Endothelial cell of umbilical vein (primary cell): Measurements from ENCODE around the gene MOB3C. TPM values are rescaled to one million over a fixed set of nuclear protein-coding genes. Genes with fewer than 3 reads are reported as not detected.

Experiments
- BruUV-seq: library from RNA; stranded (reverse); fragments of 400-500 nt; replicated peaks from 2 replicates; lab custom pipeline; 2021; lab: Mats Ljungman, UMichigan
- CTCF ChIA-PET: fragments of 300-600, 350-600 bp; sonication (Branson Sonifier 250); formaldehyde crosslinking; loops from one replicate; lab custom pipeline; 2021; ENCODE audit warnings: antibody characterized with exemption, inconsistent platforms; lab: Charles Lee
- POLR2A ChIA-PET: fragments of 300-600, 350-600 bp; sonication (Branson Sonifier 250); formaldehyde crosslinking; loops from one replicate; lab custom pipeline; 2021; ENCODE audit warnings: antibody characterized with exemption, inconsistent platforms; lab: Charles Lee
- DNase-seq: peaks from one replicate; pipeline ENCODE4 v3.0.0-alpha.2; 2011; ENCODE audit warnings: low read depth, low spot score
- FAIRE-seq: peaks from 2 replicates; lab custom pipeline; 2011; peaks lifted over from hg19 to GRCh38; lab: Jason Lieb, UNC
- H2AFZ ChIP-seq: 2 replicates; pipeline ENCODE4 v1.6.0; 2012; ENCODE audit warnings: low read depth, low read length, control low read depth, inconsistent platforms
- H3K27ac ChIP-seq: 2 replicates; pipeline ENCODE4 v1.5.1; 2011; ENCODE audit warnings: low read depth, mild to moderate bottlenecking, control low read depth, low read length, moderate library complexity; ENCODE audit not compliant: insufficient read depth
- H3K27me3 ChIP-seq, 2 experiments: 2 replicates each; pipeline versions ENCODE4 v1.6.0 to v1.6.1; 2011; ENCODE audit warnings: low read length in 2 of 2, mixed read lengths in 1 of 2; ENCODE audit not compliant: control insufficient read depth in 2 of 2, insufficient read depth in 2 of 2
- H3K36me3 ChIP-seq, 2 experiments: 2 replicates in 1 of 2; 3 replicates in 1 of 2; pipeline ENCODE4 v1.5.1; 2011; ENCODE audit warnings: low read length in 2 of 2, mild to moderate bottlenecking in 1 of 2, moderate library complexity in 1 of 2; ENCODE audit not compliant: control insufficient read depth in 2 of 2, insufficient read depth in 2 of 2; ENCODE audit errors: extremely low read depth in 1 of 2
- H3K4me1 ChIP-seq: 3 replicates; pipeline ENCODE4 v1.5.1; 2011; ENCODE audit warnings: mild to moderate bottlenecking, low read length; ENCODE audit not compliant: control insufficient read depth, insufficient read depth; ENCODE audit errors: extremely low read depth
- H3K4me2 ChIP-seq: 2 replicates; pipeline ENCODE4 v1.6.1; 2011; ENCODE audit warnings: low read length, control low read depth, mixed read lengths; ENCODE audit not compliant: insufficient read depth
- H3K4me3 ChIP-seq, 3 experiments: fragments of 200-600 bp in 1 of 3; sonication (generic), shearing (Covaris generic) in 1 of 3; replicated peaks in 1 of 3; 2 replicates each; pipeline ENCODE4 v1.5.1; 2011 to 2016; ENCODE audit warnings: control low read depth in 3 of 3, low read length in 3 of 3, mild to moderate bottlenecking in 2 of 3, inconsistent platforms in 1 of 3, low read depth in 1 of 3, moderate library complexity in 1 of 3; ENCODE audit not compliant: insufficient read depth in 1 of 3
- H3K79me2 ChIP-seq: 2 replicates; pipeline ENCODE4 v1.6.0; 2012; ENCODE audit warnings: low read length, inconsistent platforms; ENCODE audit not compliant: control insufficient read depth, insufficient read depth
- H3K9ac ChIP-seq: replicated peaks from 2 replicates; pipeline ENCODE3; 2011; ENCODE audit warnings: low read length, control low read depth; ENCODE audit not compliant: insufficient read depth; ENCODE audit errors: extremely low read depth
- H3K9me1 ChIP-seq: replicated peaks from 3 replicates; pipeline ENCODE4 v1.6.0; 2011; ENCODE audit warnings: mild to moderate bottlenecking, low read length; ENCODE audit not compliant: control insufficient read depth, insufficient read depth; ENCODE audit errors: extremely low read depth
- H3K9me3 ChIP-seq: replicated peaks from 2 replicates; pipeline ENCODE4 v1.5.1; 2012; ENCODE audit warnings: low read length, inconsistent platforms; ENCODE audit not compliant: control insufficient read depth, insufficient read depth
- H4K20me1 ChIP-seq: replicated peaks from 2 replicates; pipeline ENCODE3; 2011; ENCODE audit warnings: mild to moderate bottlenecking, low read length; ENCODE audit not compliant: control insufficient read depth, insufficient read depth; ENCODE audit errors: extremely low read depth
- CTCF ChIP-seq, 2 donors: IDR thresholded peaks; 1 replicate in 1 of 2; 2 replicates in 1 of 2; pipeline ENCODE4 v1.5.1; 2011; ENCODE audit warnings: low read length in 2 of 2, mild to moderate bottlenecking in 2 of 2, moderate library complexity in 2 of 2, control low read depth in 1 of 2, inconsistent platforms in 1 of 2, low read depth in 1 of 2; ENCODE audit not compliant: insufficient read depth in 1 of 2; ENCODE audit errors: extremely low read depth in 1 of 2
- GATA2 ChIP-seq: IDR thresholded peaks from 2 replicates; pipeline ENCODE4 v1.7.0; 2011; ENCODE audit warnings: low read depth, mild to moderate bottlenecking, moderate library complexity, mixed read lengths, low read length; ENCODE audit not compliant: insufficient read length, insufficient read depth
- JUN ChIP-seq: IDR thresholded peaks from 2 replicates; pipeline ENCODE4 v1.6.1; 2011; ENCODE audit warnings: borderline replicate concordance, low read depth; ENCODE audit not compliant: insufficient read length, insufficient read depth
- MYC ChIP-seq: IDR thresholded peaks from one replicate; pipeline ENCODE4 v1.6.1; 2011; ENCODE audit warnings: mild to moderate bottlenecking, low read depth, low read length
- POLR2A ChIP-seq: IDR thresholded peaks from 2 replicates; pipeline ENCODE4 v1.6.1; 2012; ENCODE audit warnings: low read depth, mild to moderate bottlenecking, control low read depth, low read length
- POLR2AphosphoS5 ChIP-seq: IDR thresholded peaks from 2 replicates; pipeline ENCODE4 v1.6.1; 2012; ENCODE audit warnings: low read depth, mild to moderate bottlenecking, control low read depth, low read length, moderate library complexity; ENCODE audit not compliant: insufficient read depth
- dilution Hi-C: fragments of 300-500 bp; cut with MboI; formaldehyde crosslinking; loops from one replicate; pipeline ENCODE4 v1.15.0; 2019; ENCODE audit warnings: low sequenced_read_pairs; ENCODE audit not compliant: extremely low pct_ligation_motif_present
- intact Hi-C: fragments of 100-400 bp; cut with micrococcal nuclease; formaldehyde crosslinking; loops from one replicate; pipeline ENCODE4 v1.10.0; 2022
- polyA plus RNA-seq, 4 experiments: library from polyadenylated mRNA; depleted of rRNA in 3 of 4; stranded (reverse) in 3 of 4; unstranded in 1 of 4; fragments of >200 nt; gene quantifications; 2 replicates each; pipeline versions ENCODE4 v1.2.1 to v1.2.3, GENCODE V29; 2011 to 2012; ENCODE audit warnings: missing spikeins in 1 of 4
- total RNA-seq: library from RNA; stranded (reverse); gene quantifications from 2 replicates; pipeline ENCODE4 v1.2.3, GENCODE V29; 2021

The MOB3C gene
- total and polyA plus RNA-seq, 2 donors (not counting 3 experiments of a cell fraction or from before 2014, with no cell fraction given) = 6.1 to 8.4 TPM

GRCh38 chr1:46611691-46612221, 4.9 kb downstream of the MOB3C start:
- FAIRE-seq = no peak
- Histone ChIP-seq H3K9me3 (no peaks in the 10 kb centered on the region), H4K20me1 (no peaks in the 10 kb centered on the region), H3K27ac (no peak overlapping the region), H3K4me2 (no peak overlapping the region), H2AFZ (no peak overlapping the region), H3K79me2 (no peaks in the 10 kb centered on the region), H3K36me3 (peaks cover 0 to 11% of the 10 kb centered on the region in 2 experiments), H3K9me1 (no peaks in the 10 kb centered on the region), H3K27me3 (no peaks in the 10 kb centered on the region), H3K4me3 (no peak overlapping the region), H3K4me1 (peaks cover 6% of the 10 kb centered on the region), H3K9ac (no peak overlapping the region)
- dilution Hi-C loops (no loop called here), intact Hi-C loops (no loop called here)
- TF ChIP-seq POLR2AphosphoS5 (no peak), POLR2A (no peak), JUN (no peak), GATA2 (no peak), CTCF (IDR thresholded peaks at IDR 0.05; ENCODE audit: extremely low read depth in 1 of 2, insufficient read depth in 1 of 2, low read depth in 1 of 2, low read length in 2 of 2) (no peak), MYC (no peak)
- CTCF ChIA-PET = no interaction called here
- POLR2A ChIA-PET = no interaction called here
- no TSS peak for BruUV-seq
- no peak for DNase-seq
